H9 (cell line): ENCODE data around the gene HELT. TPM values are rescaled to one million over a fixed set of nuclear protein-coding genes. Genes with fewer than 3 reads are reported as not detected.

Source experiments
- DNase-seq: peaks from one replicate; pipeline ENCODE4 v3.0.0-alpha.2; 2017
- H2AFZ ChIP-seq: one replicate; pipeline ENCODE4 v1.6.1; 2013; ENCODE audit warnings: mild to moderate bottlenecking, low read length, control low read depth, moderate library complexity
- H2AK5ac ChIP-seq: 2 replicates; pipeline ENCODE4 v1.6.1; 2013; ENCODE audit warnings: low read length, control low read depth, mixed read lengths; ENCODE audit not compliant: insufficient read length
- H2BK120ac ChIP-seq: one replicate; pipeline ENCODE4 v1.6.1; 2013; ENCODE audit warnings: low read depth, mild to moderate bottlenecking, low read length, control low read depth, inconsistent platforms; ENCODE audit not compliant: poor library complexity, severe bottlenecking
- H2BK12ac ChIP-seq: 2 replicates; pipeline ENCODE4 v1.6.1; 2013; ENCODE audit warnings: low read length, control low read depth, mixed read lengths, low read depth; ENCODE audit not compliant: insufficient read length
- H2BK15ac ChIP-seq: 2 replicates; pipeline ENCODE4 v1.6.1; 2013; ENCODE audit warnings: low read depth, low read length, control low read depth
- H2BK20ac ChIP-seq: one replicate; pipeline ENCODE4 v1.6.1; 2013; ENCODE audit warnings: low read depth, mild to moderate bottlenecking, low read length, control low read depth, inconsistent platforms; ENCODE audit not compliant: poor library complexity, severe bottlenecking
- H2BK5ac ChIP-seq: 2 replicates; pipeline ENCODE4 v1.6.1; 2013; ENCODE audit warnings: low read length, control low read depth, mixed read lengths; ENCODE audit not compliant: insufficient read length
- H3K14ac ChIP-seq: 2 replicates; pipeline ENCODE4 v1.6.1; 2013; ENCODE audit warnings: low read length, control low read depth; ENCODE audit not compliant: insufficient read depth
- H3K18ac ChIP-seq: 2 replicates; pipeline ENCODE4 v1.6.1; 2013; ENCODE audit warnings: low read depth, mild to moderate bottlenecking, mixed read lengths, low read length, control low read depth; ENCODE audit not compliant: insufficient read length
- H3K23ac ChIP-seq: 2 replicates; pipeline ENCODE4 v1.6.1; 2013; ENCODE audit warnings: low read length, control low read depth, mixed read lengths, low read depth; ENCODE audit not compliant: insufficient read length
- H3K23me2 ChIP-seq: 2 replicates; pipeline ENCODE4 v1.6.1; 2013; ENCODE audit warnings: low read depth, mild to moderate bottlenecking, mixed read lengths, low read length, control low read depth; ENCODE audit not compliant: insufficient read length, poor library complexity, severe bottlenecking
- H3K27ac ChIP-seq: 2 replicates; pipeline ENCODE4 v1.5.1; 2013; ENCODE audit warnings: low read length, control low read depth, mixed read lengths, low read depth; ENCODE audit not compliant: insufficient read length
- H3K27me3 ChIP-seq: 2 replicates; pipeline ENCODE4 v1.6.1; 2013; ENCODE audit warnings: low read length, control low read depth, inconsistent platforms; ENCODE audit not compliant: insufficient read depth
- H3K4ac ChIP-seq: 2 replicates; pipeline ENCODE4 v1.6.1; 2013; ENCODE audit warnings: low read depth, mild to moderate bottlenecking, control low read depth, inconsistent platforms, low read length, moderate library complexity
- H3K4me1 ChIP-seq: 2 replicates; pipeline ENCODE4 v1.6.1; 2013; ENCODE audit warnings: low read length, control low read depth, inconsistent platforms; ENCODE audit not compliant: insufficient read depth
- H3K4me2 ChIP-seq: 2 replicates; pipeline ENCODE4 v1.6.1; 2013; ENCODE audit warnings: low read length, control low read depth, mixed read lengths; ENCODE audit not compliant: insufficient read length, insufficient read depth
- H3K56ac ChIP-seq: 2 replicates; pipeline ENCODE4 v1.6.1; 2013; ENCODE audit warnings: low read depth, mild to moderate bottlenecking, mixed read lengths, low read length, control low read depth; ENCODE audit not compliant: insufficient read length
- H3K79me1 ChIP-seq: 2 replicates; pipeline ENCODE4 v1.6.1; 2013; ENCODE audit warnings: low read depth, mild to moderate bottlenecking, moderate library complexity, low read length, control low read depth, inconsistent platforms; ENCODE audit not compliant: insufficient read depth, poor library complexity, severe bottlenecking
- H3K79me2 ChIP-seq: 2 replicates; pipeline ENCODE4 v1.6.1; 2013; ENCODE audit warnings: low read length, control low read depth, inconsistent platforms; ENCODE audit not compliant: insufficient read depth
- H3K9ac ChIP-seq: 2 replicates; pipeline ENCODE4 v1.6.1; 2013; ENCODE audit warnings: low read length, control low read depth, mixed read lengths; ENCODE audit not compliant: insufficient read length; ENCODE audit errors: extremely low read depth
- H3K9me3 ChIP-seq: one replicate; pipeline ENCODE4 v1.6.1; 2013; ENCODE audit warnings: low read depth, low read length, inconsistent platforms; ENCODE audit not compliant: control insufficient read depth
- H3T11ph ChIP-seq: one replicate; pipeline ENCODE4 v1.6.1; 2013; ENCODE audit warnings: mild to moderate bottlenecking, low read length, control low read depth, inconsistent platforms
- H4K20me1 ChIP-seq: one replicate; pipeline ENCODE4 v1.6.1; 2013; ENCODE audit not compliant: control insufficient read depth, insufficient read length, insufficient read depth
- H4K5ac ChIP-seq: 2 replicates; pipeline ENCODE4 v1.6.1; 2013; ENCODE audit warnings: low read depth, mild to moderate bottlenecking, mixed read lengths, low read length, control low read depth; ENCODE audit not compliant: insufficient read length
- H4K8ac ChIP-seq: replicated peaks from 2 replicates; pipeline ENCODE4 v1.6.1; 2013; ENCODE audit warnings: low read length, control low read depth, mixed read lengths, low read depth; ENCODE audit not compliant: insufficient read length
- H4K91ac ChIP-seq: 2 replicates; pipeline ENCODE4 v1.6.1; 2013; ENCODE audit warnings: low read depth, mild to moderate bottlenecking, moderate library complexity, mixed read lengths, low read length, control low read depth; ENCODE audit not compliant: insufficient read length
- H3K27ac Mint-ChIP-seq, 3 experiments: 2 replicates in 2 of 3; 3 replicates in 1 of 3; pipeline ENCODE4 v1.8.0; 2020 to 2021; ENCODE audit warnings: mixed read lengths in 3 of 3, mild to moderate bottlenecking in 1 of 3, moderate library complexity in 1 of 3
- H3K27me3 Mint-ChIP-seq: 2 replicates; pipeline ENCODE4 v1.8.0; 2021; ENCODE audit warnings: low read depth, mild to moderate bottlenecking, moderate library complexity, mixed read lengths
- H3K36me3 Mint-ChIP-seq, 3 experiments: 2 replicates in 2 of 3; 3 replicates in 1 of 3; pipeline ENCODE4 v1.8.0; 2020 to 2021; ENCODE audit warnings: low read depth in 3 of 3, mixed read lengths in 3 of 3; ENCODE audit not compliant: insufficient read depth in 1 of 3
- H3K4me1 Mint-ChIP-seq, 2 experiments: 2 replicates each; pipeline ENCODE4 v1.8.0; 2020; ENCODE audit warnings: mixed read lengths in 2 of 2
- H3K4me3 Mint-ChIP-seq, 2 experiments: 2 replicates in 1 of 2; 3 replicates in 1 of 2; pipeline ENCODE4 v1.8.0; 2020 to 2021; ENCODE audit warnings: mild to moderate bottlenecking in 2 of 2, mixed read lengths in 2 of 2, moderate library complexity in 1 of 2
- H3K9me3 Mint-ChIP-seq, 2 experiments: 2 replicates in 1 of 2; 3 replicates in 1 of 2; pipeline ENCODE4 v1.8.0; 2020; ENCODE audit warnings: mild to moderate bottlenecking in 2 of 2, mixed read lengths in 2 of 2, moderate library complexity in 1 of 2
- CTCF ChIP-seq: fragments of 200-600 bp; sonication (generic); conservative IDR thresholded peaks from 3 replicates; pipeline ENCODE4 v1.8.0; 2021; ENCODE audit warnings: antibody characterized with exemption, mild to moderate bottlenecking
- WGBS: extraction: QIAGEN DNeasy Blood & Tissue Kit; methylation state at CpG from one replicate; pipeline ENCODE4 v1.1.7; 2013; ENCODE audit warnings: missing lambda C conversion rate, low lambda C conversion rate, mixed read lengths; ENCODE audit not compliant: insufficient read length; ENCODE audit errors: extremely low coverage; 5-methylcytosine and 5-hydroxymethylcytosine counted together
- total RNA-seq: library from RNA; stranded (reverse); gene quantifications from 2 replicates; pipeline ENCODE4 v1.2.1, GENCODE V29; 2021

The HELT gene
- total RNA-seq, 1 experiment from 2014 or later: not detected

- Mint-ChIP-seq H3K9me3 (peaks cover 0 to 8% of the 10 kb centered on the region in 2 experiments; a peak in 3 of 5 replicates), H3K36me3 (no peaks in the 10 kb centered on the region), H3K27me3 (peaks cover 100% of the 10 kb centered on the region), H3K27ac (no peak overlapping the region), H3K4me3 (peak overlapping the region in 1 of 2 experiments; percentile 78; a peak in 3 of 5 replicates), H3K4me1 (peaks cover 44 to 57% of the 10 kb centered on the region in 2 experiments)
- H2AFZ ChIP-seq: no peak overlapping the region
- no peak overlapping the region for H3K14ac ChIP-seq
- no peak overlapping the region for H4K91ac ChIP-seq
- H2BK120ac ChIP-seq: no peak overlapping the region
- no peak overlapping the region for H3K9ac ChIP-seq
- no CpG with 5 or more reads among the region's 5 CpGs for WGBS
- H3T11ph ChIP-seq: no peak overlapping the region
- no peak overlapping the region for H2BK5ac ChIP-seq
- no peak overlapping the region for H3K27ac ChIP-seq
- peaks cover 2% of the 10 kb centered on the region; the same call in 1 of the 2 replicates for H3K4me1 ChIP-seq
- no peak overlapping the region for H3K4ac ChIP-seq
- no peak for TF ChIP-seq CTCF
- no peak overlapping the region for H4K8ac ChIP-seq
- no peak overlapping the region for H3K56ac ChIP-seq
- H3K79me2 ChIP-seq: no peaks in the 10 kb centered on the region
- no peak overlapping the region for H2BK12ac ChIP-seq
- no peak overlapping the region for H3K23ac ChIP-seq
- no peaks in the 10 kb centered on the region for H4K20me1 ChIP-seq
- peaks cover 20% of the 10 kb centered on the region for H3K23me2 ChIP-seq
- no peak overlapping the region for H2AK5ac ChIP-seq
- no peak overlapping the region for H2BK15ac ChIP-seq
- H4K5ac ChIP-seq: no peak overlapping the region
- no peak overlapping the region for H3K18ac ChIP-seq
- DNase-seq: no peak
- no peak overlapping the region for H2BK20ac ChIP-seq
- H3K9me3 ChIP-seq: no peaks in the 10 kb centered on the region
- peaks cover 76% of the 10 kb centered on the region for H3K27me3 ChIP-seq
- H3K4me2 ChIP-seq: no peak overlapping the region
- no peaks in the 10 kb centered on the region for H3K79me1 ChIP-seq
Observed at GRCh38 chr4:185015108-185015507, 3.2 kb upstream of the HELT start.
